Astrocyte (in vitro differentiated cells and primary cell): ENCODE data around the gene GREB1.

ENCODE experiments used
- EZH2 ChIP-seq: IDR thresholded peaks from 2 replicates; pipeline ENCODE4 v1.6.1; 2012; ENCODE audit warnings: mild to moderate bottlenecking, low read length, inconsistent platforms; ENCODE audit not compliant: insufficient read depth
- TF ChIP-seq, protein P1 (sequence below): IDR thresholded peaks from 2 replicates; pipeline ENCODE4 v1.5.1; 2011; ENCODE audit warnings: low read depth, mild to moderate bottlenecking, inconsistent platforms, low read length, moderate library complexity; ENCODE audit not compliant: insufficient read depth

DNA sequence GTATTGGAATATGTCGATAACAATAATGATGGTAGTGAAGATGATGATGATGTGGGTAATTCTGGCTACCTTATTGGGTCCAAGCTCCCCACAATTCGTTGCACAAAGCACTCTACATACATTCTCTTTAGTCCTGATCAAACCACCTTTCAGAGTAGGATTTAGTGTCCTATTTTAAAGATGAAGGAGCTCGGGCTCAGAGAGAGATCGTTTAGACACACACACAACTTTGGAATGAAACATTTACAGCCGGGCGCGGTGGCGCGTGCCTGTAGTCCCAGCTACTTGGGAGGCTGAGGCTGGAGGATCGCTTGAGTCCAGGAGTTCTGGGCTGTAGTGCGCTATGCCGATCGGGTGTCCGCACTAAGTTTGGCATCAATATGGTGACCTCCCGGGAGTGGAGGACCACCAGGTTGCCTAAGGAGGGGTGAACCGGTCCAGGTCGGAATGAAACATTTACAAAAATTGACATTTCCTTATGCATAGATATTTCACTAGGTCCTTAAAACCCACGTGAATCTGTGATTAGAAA lies 50.7 kb downstream of the GREB1 start:
- TF ChIP-seq EZH2: no peak
- TF ChIP-seq, protein P1, sequence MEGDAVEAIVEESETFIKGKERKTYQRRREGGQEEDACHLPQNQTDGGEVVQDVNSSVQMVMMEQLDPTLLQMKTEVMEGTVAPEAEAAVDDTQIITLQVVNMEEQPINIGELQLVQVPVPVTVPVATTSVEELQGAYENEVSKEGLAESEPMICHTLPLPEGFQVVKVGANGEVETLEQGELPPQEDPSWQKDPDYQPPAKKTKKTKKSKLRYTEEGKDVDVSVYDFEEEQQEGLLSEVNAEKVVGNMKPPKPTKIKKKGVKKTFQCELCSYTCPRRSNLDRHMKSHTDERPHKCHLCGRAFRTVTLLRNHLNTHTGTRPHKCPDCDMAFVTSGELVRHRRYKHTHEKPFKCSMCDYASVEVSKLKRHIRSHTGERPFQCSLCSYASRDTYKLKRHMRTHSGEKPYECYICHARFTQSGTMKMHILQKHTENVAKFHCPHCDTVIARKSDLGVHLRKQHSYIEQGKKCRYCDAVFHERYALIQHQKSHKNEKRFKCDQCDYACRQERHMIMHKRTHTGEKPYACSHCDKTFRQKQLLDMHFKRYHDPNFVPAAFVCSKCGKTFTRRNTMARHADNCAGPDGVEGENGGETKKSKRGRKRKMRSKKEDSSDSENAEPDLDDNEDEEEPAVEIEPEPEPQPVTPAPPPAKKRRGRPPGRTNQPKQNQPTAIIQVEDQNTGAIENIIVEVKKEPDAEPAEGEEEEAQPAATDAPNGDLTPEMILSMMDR: no peak
